ENCODE data around the gene IFI6. TPM values are rescaled to one million over a fixed set of nuclear protein-coding genes. Genes with fewer than 3 reads are reported as not detected.

IFI6 gene
- total RNA-seq, 4 donors from 2014 or later, result 120 to 174 (median 150) TPM

- H3K36me3 ChIP-seq, result no peaks in the 10 kb centered on the region
- intact Hi-C loops (cut with DNase I), result no loop called here
These were observed 54.6 kb downstream of the IFI6 start for GRCh38 chr1:27617420-27617819.

GRCh38 chr1:27616441-27616840 lies 55.6 kb downstream of the IFI6 start:
- peaks cover 4 to 6% of the 10 kb centered on the region in 2 donors for H3K4me1 ChIP-seq
- H3K4me3 ChIP-seq (replicated peaks in 1 of 3), result no peak overlapping the region
- H3K36me3 ChIP-seq, result no peaks in the 10 kb centered on the region
- no peaks in the 10 kb centered on the region for H3K27me3 ChIP-seq
- no peaks in the 10 kb centered on the region for H3K9me3 ChIP-seq
- no peak overlapping the region for H3K27ac ChIP-seq
- DNase-seq, result no peak
- TF ChIP-seq CTCF (IDR thresholded peaks at IDR 0.05), result no peak
- no peak for TF ChIP-seq POLR2A (IDR thresholded peaks at IDR 0.05)
- intact Hi-C loops (cut with DNase I), result no loop called here
- 100% methylated on average over 1 to 2 of the region's 2 CpGs for WGBS, 2 donors

More at GRCh38 chr1:27617420-27617819, 54.6 kb downstream of the IFI6 start:
- Histone ChIP-seq H3K4me3 (replicated peaks in 1 of 3) (no peak overlapping the region), H3K27me3 (no peaks in the 10 kb centered on the region), H3K27ac (no peak overlapping the region), H3K9me3 (no peaks in the 10 kb centered on the region), H3K4me1 (peaks cover 4 to 6% of the 10 kb centered on the region in 2 donors)
- TF ChIP-seq POLR2A (IDR thresholded peaks at IDR 0.05) (no peak), CTCF (IDR thresholded peaks at IDR 0.05) (no peak)
- no peak for DNase-seq
- 96 to 98% methylated on average over 2 of the region's 2 CpGs for WGBS, 2 donors

Small RNA genes within 50 kb of the gene (small RNA-seq; reads per million reads assigned to genes)
- gene AL031729.1 (0.47 reads per million), gene RNU6-424P (not detected), gene RNU6-949P (not detected)

Other genes with a start within 250 kb of the IFI6 start
- gene WASF2, start 182.0 kb downstream of the IFI6 start, total RNA-seq, result 10 to 100 TPM; 38.3 to 47.7 (median 46.7) TPM
- 10 to 100 TPM; 25.5 to 91.4 (median 47.8) TPM for gene AHDC1, start 68.0 kb downstream of the IFI6 start, total RNA-seq
- gene FGR, start 37.0 kb downstream of the IFI6 start, total RNA-seq, result 1 to 10 TPM; 4.6 to 7.1 (median 6.4) TPM
- 10 to 100 TPM; 23.7 to 32.6 (median 30.7) TPM for gene FAM76A, start 53.8 kb upstream of the IFI6 start, total RNA-seq
- 100 to 1,000 TPM; 169 to 265 (median 221) TPM for gene STX12, start 101.0 kb upstream of the IFI6 start, total RNA-seq
- gene PPP1R8, start 158.6 kb upstream of the IFI6 start, total RNA-seq, result 10 to 100 TPM; 29.2 to 34.8 (median 33.1) TPM
- 10 to 100 TPM; 20.1 to 36.0 (median 25.0) TPM for gene THEMIS2, start 200.4 kb upstream of the IFI6 start, total RNA-seq
- gene RPA2, start 242.4 kb upstream of the IFI6 start, total RNA-seq, result 10 to 100 TPM; 42.4 to 70.5 (median 60.4) TPM

All from thyroid gland (tissue), 4 donors.